ENCODE data around the gene EEF1AKMT4. TPM values are rescaled to one million over a fixed set of nuclear protein-coding genes. Genes with fewer than 3 reads are reported as not detected.
A peak's percentile ranks its signal among the peaks of the same experiment; 100 is the strongest.

EEF1AKMT4 gene
- total RNA-seq, 2 donors from 2014 or later = 3.0 to 3.4 TPM

- WGBS, 2 donors = 84 to 85% methylated on average over 4 of the region's 4 CpGs
- TF ChIP-seq, protein P1, sequence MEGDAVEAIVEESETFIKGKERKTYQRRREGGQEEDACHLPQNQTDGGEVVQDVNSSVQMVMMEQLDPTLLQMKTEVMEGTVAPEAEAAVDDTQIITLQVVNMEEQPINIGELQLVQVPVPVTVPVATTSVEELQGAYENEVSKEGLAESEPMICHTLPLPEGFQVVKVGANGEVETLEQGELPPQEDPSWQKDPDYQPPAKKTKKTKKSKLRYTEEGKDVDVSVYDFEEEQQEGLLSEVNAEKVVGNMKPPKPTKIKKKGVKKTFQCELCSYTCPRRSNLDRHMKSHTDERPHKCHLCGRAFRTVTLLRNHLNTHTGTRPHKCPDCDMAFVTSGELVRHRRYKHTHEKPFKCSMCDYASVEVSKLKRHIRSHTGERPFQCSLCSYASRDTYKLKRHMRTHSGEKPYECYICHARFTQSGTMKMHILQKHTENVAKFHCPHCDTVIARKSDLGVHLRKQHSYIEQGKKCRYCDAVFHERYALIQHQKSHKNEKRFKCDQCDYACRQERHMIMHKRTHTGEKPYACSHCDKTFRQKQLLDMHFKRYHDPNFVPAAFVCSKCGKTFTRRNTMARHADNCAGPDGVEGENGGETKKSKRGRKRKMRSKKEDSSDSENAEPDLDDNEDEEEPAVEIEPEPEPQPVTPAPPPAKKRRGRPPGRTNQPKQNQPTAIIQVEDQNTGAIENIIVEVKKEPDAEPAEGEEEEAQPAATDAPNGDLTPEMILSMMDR (IDR thresholded peaks at IDR 0.05) = no peak
- TF ChIP-seq POLR2A (IDR thresholded peaks at IDR 0.05) = no peak
- Histone ChIP-seq H3K9me3 (no peaks in the 10 kb centered on the region), H3K27ac (no peak overlapping the region), H3K27me3 (no peaks in the 10 kb centered on the region), H3K4me3 (no peak overlapping the region), H3K36me3 (replicated peaks in 1 of 2; ENCODE audit: insufficient read depth in 1 of 2, low read depth in 2 of 2) (no peaks in the 10 kb centered on the region), H3K4me1 (peaks cover 6% of the 10 kb centered on the region)
- ATAC-seq (no peak), DNase-seq (no peak)
- intact Hi-C loops (cut with DNase I) = no loop called here
Measured at GRCh38 chr3:184282941-184283340, 33.5 kb downstream of the EEF1AKMT4 start.

- ATAC-seq = no peak
- intact Hi-C loops (cut with DNase I) = no loop called here
- 82 to 89% methylated on average over 8 of the region's 8 CpGs for WGBS, 2 donors
Measured at GRCh38 chr3:184283681-184284080, 34.2 kb downstream of the EEF1AKMT4 start.

GRCh38 chr3:184284696-184285095 lies 35.2 kb downstream of the EEF1AKMT4 start:
- no peaks in the 10 kb centered on the region for H3K9me3 ChIP-seq
- WGBS, 2 donors = 6 to 25% methylated on average over 3 to 4 of the region's 4 CpGs
- no peak for TF ChIP-seq POLR2A (IDR thresholded peaks at IDR 0.05)
- TF ChIP-seq, protein P1 (IDR thresholded peaks at IDR 0.05) = peak in 6 of 7 experiments; percentile 26 to 69 (median 64)
- H3K27ac ChIP-seq = no peak overlapping the region
- no peaks in the 10 kb centered on the region for H3K27me3 ChIP-seq
- intact Hi-C loops (cut with DNase I) = no loop called here
- no peaks in the 10 kb centered on the region for H3K36me3 ChIP-seq (replicated peaks in 1 of 2; ENCODE audit: insufficient read depth in 1 of 2, low read depth in 2 of 2)
- H3K4me3 ChIP-seq = no peak overlapping the region
- DNase-seq (peak; percentile 73 to 90 (median 82)), ATAC-seq (peak; percentile 92)
- peaks cover 6% of the 10 kb centered on the region for H3K4me1 ChIP-seq

More at GRCh38 chr3:184283681-184284080, 34.2 kb downstream of the EEF1AKMT4 start:
- Histone ChIP-seq H3K4me1 (peaks cover 6% of the 10 kb centered on the region), H3K36me3 (replicated peaks in 1 of 2; ENCODE audit: insufficient read depth in 1 of 2, low read depth in 2 of 2) (no peaks in the 10 kb centered on the region), H3K27ac (no peak overlapping the region), H3K27me3 (no peaks in the 10 kb centered on the region), H3K9me3 (no peaks in the 10 kb centered on the region), H3K4me3 (no peak overlapping the region)
- no peak for DNase-seq
- TF ChIP-seq, protein P1 (IDR thresholded peaks at IDR 0.05) = no peak
- TF ChIP-seq POLR2A (IDR thresholded peaks at IDR 0.05) = no peak

DNA sequence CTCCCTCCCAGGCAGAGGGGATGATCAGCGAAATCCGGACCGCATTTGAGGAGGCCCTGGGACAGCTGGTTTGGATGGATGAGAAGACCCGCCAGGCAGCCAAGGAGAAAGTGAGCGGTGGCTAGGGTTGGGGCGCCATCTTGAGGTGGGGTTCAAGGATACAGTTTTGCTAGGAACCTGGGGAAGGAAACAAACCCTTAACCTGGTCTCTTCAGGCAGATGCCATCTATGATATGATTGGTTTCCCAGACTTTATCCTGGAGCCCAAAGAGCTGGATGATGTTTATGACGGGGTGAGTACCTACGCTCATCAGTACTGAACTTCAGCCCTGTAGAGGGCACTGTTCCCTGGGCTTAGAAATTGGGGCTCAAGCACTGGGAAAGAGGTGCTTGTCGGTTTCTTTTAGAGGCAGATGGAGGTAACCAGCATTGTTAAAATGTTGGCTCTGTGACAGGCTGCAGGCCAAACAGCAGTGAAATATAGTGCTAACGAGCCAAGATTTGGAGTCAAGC lies 40.0 kb downstream of the EEF1AKMT4 start:
- H3K9me3 ChIP-seq = no peaks in the 10 kb centered on the region
- intact Hi-C loops (cut with DNase I) = no loop called here
- no peak overlapping the region for H3K27ac ChIP-seq
- H3K27me3 ChIP-seq = no peaks in the 10 kb centered on the region
- 10 to 11% methylated on average over 10 of the region's 10 CpGs for WGBS, 2 donors
- TF ChIP-seq, protein P1 (IDR thresholded peaks at IDR 0.05) = peak; percentile 35 to 72 (median 59)
- TF ChIP-seq POLR2A (IDR thresholded peaks at IDR 0.05) = no peak
- no peak overlapping the region for H3K4me3 ChIP-seq
- H3K36me3 ChIP-seq (replicated peaks in 1 of 2; ENCODE audit: insufficient read depth in 1 of 2, low read depth in 2 of 2) = no peaks in the 10 kb centered on the region
- peak; percentile 73 for ATAC-seq
- peak; percentile 59 to 71 (median 66) for DNase-seq
- peaks cover 5% of the 10 kb centered on the region for H3K4me1 ChIP-seq

- DNase-seq = no peak
- ATAC-seq = no peak
- no peaks in the 10 kb centered on the region for H3K9me3 ChIP-seq
- TF ChIP-seq, protein P1 (IDR thresholded peaks at IDR 0.05) = no peak
- TF ChIP-seq POLR2A (IDR thresholded peaks at IDR 0.05) = no peak
- no peaks in the 10 kb centered on the region for H3K27me3 ChIP-seq
- WGBS, 2 donors = 76 to 78% methylated on average over 9 to 10 of the region's 10 CpGs
- H3K4me1 ChIP-seq = no peaks in the 10 kb centered on the region
- no peak overlapping the region for H3K4me3 ChIP-seq
- no peaks in the 10 kb centered on the region for H3K36me3 ChIP-seq (replicated peaks in 1 of 2; ENCODE audit: insufficient read depth in 1 of 2, low read depth in 2 of 2)
- H3K27ac ChIP-seq = no peak overlapping the region
- intact Hi-C loops (cut with DNase I) = no loop called here
Measured at GRCh38 chr3:184290331-184290730, 40.9 kb downstream of the EEF1AKMT4 start.

All from body of pancreas (tissue), 4 donors.